NCI-H1694 (cell line): ENCODE data around the gene TP53AIP1.
A peak's percentile ranks its signal among the peaks of the same experiment; 100 is the strongest.
"Not testable (repeated sequence)": the region's sequence is repeated elsewhere in the genome, so short reads cannot be mapped to it uniquely, and the experiment has no call there.

Experiments
- DNase-seq: peaks from one replicate; lab custom pipeline; 2025; lab: John Stamatoyannopoulos, UW

The TP53AIP1 gene

GRCh38 chr11:128926000-128926399 lies 16.7 kb downstream of the TP53AIP1 start:
- no peak for DNase-seq

- no peak for DNase-seq
These were observed 17.4 kb downstream of the TP53AIP1 start for GRCh38 chr11:128925250-128925600.

- no peak for DNase-seq
These were observed 18.0 kb downstream of the TP53AIP1 start for GRCh38 chr11:128924510-128925249.

DNA sequence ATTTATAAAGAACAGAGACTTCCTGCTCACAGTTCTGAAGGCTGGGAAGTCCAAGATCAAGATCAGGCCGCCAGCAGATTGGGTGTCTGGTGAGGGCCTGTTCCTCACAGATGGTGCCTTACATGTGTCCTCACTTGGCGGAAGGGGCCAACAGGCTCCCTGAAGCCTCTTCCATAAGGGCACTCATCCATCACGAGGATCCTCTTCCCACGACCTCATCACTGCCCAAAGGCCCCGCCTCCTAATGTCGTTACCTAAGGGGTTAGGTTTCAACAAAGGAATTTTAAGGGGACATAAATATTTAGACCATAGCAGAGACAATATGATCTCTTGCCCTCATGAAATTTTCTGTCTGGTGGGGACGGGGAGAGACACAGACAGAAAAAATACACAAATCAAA lies 18.6 kb downstream of the TP53AIP1 start:
- no peak for DNase-seq

GRCh38 chr11:128921793-128922192 lies 20.9 kb downstream of the TP53AIP1 start:
- no peak for DNase-seq

GRCh38 chr11:128920666-128921065 lies 22.0 kb downstream of the TP53AIP1 start:
- no peak for DNase-seq

GRCh38 chr11:128919635-128920034 lies 23.0 kb downstream of the TP53AIP1 start:
- DNase-seq: not testable (repeated sequence)

DNA sequence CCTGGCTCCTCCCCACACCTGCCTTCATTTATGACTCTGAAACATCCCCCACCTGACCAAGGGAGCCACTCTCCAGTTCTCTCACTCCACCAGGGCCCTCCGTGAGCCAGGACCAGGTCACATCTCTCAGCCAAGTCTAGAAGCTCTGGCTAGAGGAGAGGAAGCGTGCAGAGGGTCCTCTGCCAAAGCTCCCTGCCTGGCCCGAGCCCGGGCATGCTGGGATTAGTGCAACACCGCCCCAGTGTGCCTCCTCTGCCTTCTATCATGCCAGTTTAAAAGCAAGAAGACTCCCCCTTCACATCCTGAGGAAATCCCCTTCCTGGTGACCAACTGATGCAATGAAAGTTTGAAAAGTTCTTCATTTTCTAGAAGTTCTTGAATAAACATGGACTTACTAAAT lies 23.5 kb downstream of the TP53AIP1 start:
- DNase-seq: no peak

- DNase-seq: no peak
These were observed 25.4 kb downstream of the TP53AIP1 start for GRCh38 chr11:128917144-128917724.

DNA sequence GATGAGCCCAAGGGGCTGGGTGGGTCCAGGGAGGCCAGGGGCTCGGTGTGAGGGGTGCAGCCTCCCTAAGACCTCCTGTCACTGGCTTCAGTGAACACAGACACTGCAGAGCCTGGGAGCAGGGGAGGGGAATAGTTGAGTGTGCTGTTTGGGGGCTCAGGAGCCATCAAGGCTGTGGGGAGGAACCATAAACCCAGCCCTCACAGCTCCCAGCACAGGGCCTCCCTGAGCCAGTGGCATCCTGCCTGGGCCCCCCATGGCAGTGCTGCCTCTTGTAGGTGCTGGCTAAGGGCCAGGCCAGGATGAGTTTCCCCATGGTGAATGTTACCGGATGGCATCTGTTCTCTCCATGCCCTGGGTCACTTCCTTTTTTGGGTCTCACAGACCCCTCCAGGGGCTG lies 26.0 kb downstream of the TP53AIP1 start:
- DNase-seq: no peak

DNA sequence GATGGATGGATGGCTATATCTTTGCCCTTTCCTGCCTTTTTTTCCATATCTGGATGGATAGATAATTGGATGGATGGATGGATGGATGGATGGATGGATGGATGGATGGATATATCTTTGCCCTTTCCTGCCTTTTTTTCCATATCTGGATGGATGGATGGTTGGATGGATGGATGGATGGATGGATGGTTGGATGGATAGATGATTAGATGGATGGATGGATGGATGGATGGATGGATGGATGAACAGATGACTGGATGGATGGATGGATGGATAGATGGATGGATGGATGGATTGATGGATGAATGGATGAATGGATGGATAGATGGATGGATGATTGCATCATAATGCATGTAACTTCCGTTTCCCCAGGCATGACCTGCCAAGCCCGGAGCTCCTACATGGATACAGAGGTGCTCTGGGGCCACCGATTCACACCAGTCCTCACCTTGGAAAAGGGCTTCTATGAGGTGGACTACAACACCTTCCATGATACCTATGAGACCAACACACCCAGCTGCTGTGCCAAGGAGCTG lies 26.6 kb downstream of the TP53AIP1 start:
- DNase-seq: no peak

DNA sequence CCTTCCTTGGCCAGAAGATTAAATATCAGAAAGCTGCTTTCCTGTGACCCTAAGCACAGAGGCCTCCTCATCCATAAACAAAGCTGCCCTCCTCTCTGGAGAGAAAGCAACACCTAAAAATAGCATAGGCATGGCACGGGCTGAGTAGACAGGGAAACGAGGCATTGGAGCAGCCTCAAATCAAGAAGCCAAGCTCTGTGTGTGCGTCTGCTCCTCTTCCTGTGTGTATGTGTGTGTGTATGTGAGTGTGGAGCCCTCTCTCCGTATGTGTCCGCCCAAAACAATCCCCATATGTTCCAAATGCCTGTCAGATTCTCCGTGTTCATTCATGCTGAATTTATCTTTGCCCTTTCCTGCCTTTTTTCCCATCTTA lies 27.5 kb downstream of the TP53AIP1 start:
- peak; percentile 37 for DNase-seq

- no peak for DNase-seq
These were observed 28.2 kb downstream of the TP53AIP1 start for GRCh38 chr11:128914216-128915148.

DNA sequence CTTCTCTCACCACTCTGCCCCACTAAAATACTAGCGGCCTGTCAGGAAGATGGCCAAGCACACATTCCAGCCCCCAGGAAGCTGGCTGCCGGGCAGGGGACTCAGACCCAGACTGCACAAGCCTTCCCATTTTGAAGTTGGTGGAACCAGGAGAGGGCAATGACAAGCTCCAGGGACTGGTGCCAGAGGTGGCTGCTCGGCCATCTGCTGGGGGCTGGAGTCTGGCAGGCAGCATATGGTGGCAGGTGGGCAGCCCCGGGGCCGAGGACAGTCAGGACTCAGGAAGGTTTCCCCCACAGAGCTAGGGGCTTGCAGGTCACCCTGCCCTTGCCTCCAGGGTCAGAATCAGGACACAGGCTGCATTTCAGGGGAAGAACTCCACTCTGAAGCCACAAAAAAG lies 28.9 kb downstream of the TP53AIP1 start:
- DNase-seq: no peak

DNA sequence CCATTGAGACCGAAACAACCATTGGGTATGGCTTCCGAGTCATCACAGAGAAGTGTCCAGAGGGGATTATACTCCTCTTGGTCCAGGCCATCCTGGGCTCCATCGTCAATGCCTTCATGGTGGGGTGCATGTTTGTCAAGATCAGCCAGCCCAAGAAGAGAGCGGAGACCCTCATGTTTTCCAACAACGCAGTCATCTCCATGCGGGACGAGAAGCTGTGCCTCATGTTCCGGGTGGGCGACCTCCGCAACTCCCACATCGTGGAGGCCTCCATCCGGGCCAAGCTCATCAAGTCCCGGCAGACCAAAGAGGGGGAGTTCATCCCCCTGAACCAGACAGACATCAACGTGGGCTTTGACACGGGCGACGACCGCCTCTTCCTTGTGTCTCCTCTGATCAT lies 31.0 kb downstream of the TP53AIP1 start:
- DNase-seq: no peak

DNA sequence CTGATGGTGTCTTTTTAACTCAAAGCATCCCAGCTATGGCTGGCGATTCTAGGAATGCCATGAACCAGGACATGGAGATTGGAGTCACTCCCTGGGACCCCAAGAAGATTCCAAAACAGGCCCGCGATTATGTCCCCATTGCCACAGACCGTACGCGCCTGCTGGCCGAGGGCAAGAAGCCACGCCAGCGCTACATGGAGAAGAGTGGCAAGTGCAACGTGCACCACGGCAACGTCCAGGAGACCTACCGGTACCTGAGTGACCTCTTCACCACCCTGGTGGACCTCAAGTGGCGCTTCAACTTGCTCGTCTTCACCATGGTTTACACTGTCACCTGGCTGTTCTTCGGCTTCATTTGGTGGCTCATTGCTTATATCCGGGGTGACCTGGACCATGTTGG lies 31.4 kb downstream of the TP53AIP1 start:
- no peak for DNase-seq

DNA sequence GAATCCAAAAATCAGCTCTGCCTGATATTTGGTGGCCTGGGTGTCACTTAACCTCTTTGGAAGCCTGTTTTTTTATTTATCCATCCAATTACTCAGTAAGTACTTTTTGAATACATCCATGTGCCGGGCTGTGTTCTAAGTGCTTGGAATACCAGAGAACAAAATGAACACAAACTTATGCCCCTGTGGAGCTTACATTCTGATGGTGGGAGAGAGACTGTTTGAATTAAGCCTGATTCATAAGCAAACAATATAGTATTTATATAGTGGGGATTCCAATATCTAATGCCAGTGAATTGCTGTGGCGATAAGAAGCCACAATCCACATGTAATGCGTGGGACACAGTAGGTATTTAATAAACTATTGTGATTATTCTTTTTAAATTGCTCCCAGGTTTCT lies 32.1 kb downstream of the TP53AIP1 start:
- no peak for DNase-seq

DNA sequence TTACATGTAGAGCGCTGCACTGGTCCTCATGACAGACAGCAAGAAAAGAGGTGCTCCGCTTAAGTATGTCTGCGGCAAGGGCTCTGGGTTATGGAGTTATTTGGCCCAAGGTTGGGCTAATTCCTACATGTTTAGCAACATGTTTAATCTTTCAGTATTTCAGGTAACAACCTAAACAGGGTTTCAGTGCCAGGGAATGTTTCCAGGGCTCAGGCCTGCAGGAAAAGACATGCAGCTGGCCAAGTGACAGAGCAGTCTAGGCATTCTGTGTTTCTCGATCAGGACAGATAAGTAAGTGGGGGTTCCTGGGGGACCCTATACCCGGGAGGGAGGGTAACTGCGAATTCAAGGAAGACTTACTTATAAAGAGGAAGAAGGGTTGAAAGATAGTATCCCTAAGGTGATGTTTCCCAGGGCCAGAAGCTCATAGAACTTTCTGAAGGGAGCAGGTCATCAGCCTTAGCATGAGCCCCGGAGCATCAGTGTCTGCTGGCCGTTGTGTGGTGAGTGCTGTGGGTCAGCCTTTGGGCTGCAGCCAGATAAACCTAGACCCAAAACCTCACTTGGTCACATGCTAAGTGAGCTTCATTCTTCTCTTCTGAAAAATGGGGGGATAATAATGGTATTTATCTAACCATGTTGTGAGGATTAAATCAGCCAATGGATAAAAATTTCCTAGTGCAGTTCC lies 33.1 kb downstream of the TP53AIP1 start:
- DNase-seq: no peak

GRCh38 chr11:128908391-128909246 lies 34.1 kb downstream of the TP53AIP1 start:
- DNase-seq: no peak

GRCh38 chr11:128907585-128907984 lies 35.1 kb downstream of the TP53AIP1 start:
- DNase-seq: no peak
